Measurements from ENCODE around the gene SLC39A3.

The SLC39A3 gene

GRCh38 chr19:2767688-2768087 lies 27.9 kb upstream of the SLC39A3 start:
- H3K27me3 ChIP-seq (ENCODE audit: insufficient read depth, low read length), result no peaks in the 10 kb centered on the region
- no peak overlapping the region for H3K27ac ChIP-seq (ENCODE audit: low read depth, low read length)
- no peak overlapping the region for H2AFZ ChIP-seq (ENCODE audit: low read length, unreplicated experiment)
- H3K36me3 ChIP-seq (ENCODE audit: insufficient read depth, low read length), result no peaks in the 10 kb centered on the region
- no peaks in the 10 kb centered on the region for H3K4me1 ChIP-seq (ENCODE audit: control insufficient read depth, insufficient read depth, low read length, unreplicated experiment)
- no peak overlapping the region for H3K4me3 ChIP-seq (ENCODE audit: low read depth, low read length)
- peaks cover 37% of the 10 kb centered on the region for H3K79me2 ChIP-seq (ENCODE audit: control insufficient read depth, insufficient read depth, low read length, unreplicated experiment)

DNA sequence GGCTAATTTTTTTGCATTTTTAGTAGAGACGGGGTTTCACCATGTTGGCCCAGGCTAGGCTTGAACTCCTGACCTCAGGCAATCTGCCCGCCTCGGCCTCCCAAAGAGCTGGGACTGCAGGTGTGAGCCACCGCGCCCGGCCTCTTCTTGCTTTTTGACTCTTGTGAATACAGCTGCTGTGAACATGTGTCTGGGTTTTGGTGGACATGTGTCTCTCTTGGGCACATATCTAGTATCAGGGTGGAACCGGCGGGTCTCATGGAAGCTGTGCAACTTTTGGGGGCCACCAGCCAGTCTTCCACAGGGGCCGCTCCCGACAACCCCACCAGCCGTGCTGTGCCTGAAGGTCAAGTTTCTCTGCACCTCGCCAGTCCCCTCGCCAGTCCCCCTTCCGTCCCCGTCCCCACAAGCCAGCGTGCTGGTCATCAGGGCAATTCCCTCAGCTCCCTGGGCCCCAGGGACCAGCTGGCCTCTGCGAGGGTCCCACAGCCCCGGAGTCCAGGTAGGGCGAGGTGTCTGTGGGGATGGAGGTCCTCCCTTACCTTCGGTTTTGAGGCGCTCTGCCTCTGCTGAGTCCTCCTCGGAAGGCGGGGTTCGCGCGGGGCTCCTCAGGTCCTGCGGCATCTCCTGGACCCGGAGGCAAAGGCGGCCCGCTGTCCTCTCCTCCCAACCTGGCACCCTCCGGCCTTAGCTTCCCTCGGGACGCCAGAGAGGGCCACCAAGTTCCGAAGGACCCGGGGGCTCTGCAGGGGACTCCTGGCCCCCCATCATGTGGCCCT lies 27.0 kb upstream of the SLC39A3 start:
- Histone ChIP-seq H3K27ac (ENCODE audit: low read depth, low read length) (no peak overlapping the region), H3K79me2 (ENCODE audit: control insufficient read depth, insufficient read depth, low read length, unreplicated experiment) (peaks cover 28% of the 10 kb centered on the region), H2AFZ (ENCODE audit: low read length, unreplicated experiment) (no peak overlapping the region), H3K4me1 (ENCODE audit: control insufficient read depth, insufficient read depth, low read length, unreplicated experiment) (no peaks in the 10 kb centered on the region), H3K27me3 (ENCODE audit: insufficient read depth, low read length) (no peaks in the 10 kb centered on the region), H3K36me3 (ENCODE audit: insufficient read depth, low read length) (no peaks in the 10 kb centered on the region), H3K4me3 (ENCODE audit: low read depth, low read length) (no peak overlapping the region)

DNA sequence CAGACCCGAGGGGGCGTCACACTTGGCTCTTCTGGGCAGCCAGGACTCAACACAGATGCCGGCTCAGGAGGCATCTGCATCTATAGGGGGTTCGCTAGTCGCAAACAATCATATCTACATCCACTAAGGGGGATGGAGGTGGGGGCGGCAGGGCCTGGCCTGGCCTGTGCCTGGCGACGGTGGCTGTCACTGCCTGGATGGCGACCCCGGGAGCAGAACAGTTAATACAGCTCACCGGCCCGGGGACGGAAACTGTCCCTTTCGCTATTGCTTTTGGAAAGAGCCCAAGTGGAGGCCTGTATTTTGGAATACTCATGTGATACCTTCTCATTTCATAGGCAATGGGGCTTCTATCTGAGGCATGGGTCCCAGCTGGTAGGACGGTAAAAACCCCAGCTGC lies 25.6 kb upstream of the SLC39A3 start:
- Histone ChIP-seq H3K4me3 (ENCODE audit: low read depth, low read length) (no peak overlapping the region), H3K4me1 (ENCODE audit: control insufficient read depth, insufficient read depth, low read length, unreplicated experiment) (no peaks in the 10 kb centered on the region), H3K27ac (ENCODE audit: low read depth, low read length) (no peak overlapping the region), H3K79me2 (ENCODE audit: control insufficient read depth, insufficient read depth, low read length, unreplicated experiment) (peaks cover 16% of the 10 kb centered on the region), H2AFZ (ENCODE audit: low read length, unreplicated experiment) (no peak overlapping the region), H3K27me3 (ENCODE audit: insufficient read depth, low read length) (no peaks in the 10 kb centered on the region), H3K36me3 (ENCODE audit: insufficient read depth, low read length) (no peaks in the 10 kb centered on the region)

DNA sequence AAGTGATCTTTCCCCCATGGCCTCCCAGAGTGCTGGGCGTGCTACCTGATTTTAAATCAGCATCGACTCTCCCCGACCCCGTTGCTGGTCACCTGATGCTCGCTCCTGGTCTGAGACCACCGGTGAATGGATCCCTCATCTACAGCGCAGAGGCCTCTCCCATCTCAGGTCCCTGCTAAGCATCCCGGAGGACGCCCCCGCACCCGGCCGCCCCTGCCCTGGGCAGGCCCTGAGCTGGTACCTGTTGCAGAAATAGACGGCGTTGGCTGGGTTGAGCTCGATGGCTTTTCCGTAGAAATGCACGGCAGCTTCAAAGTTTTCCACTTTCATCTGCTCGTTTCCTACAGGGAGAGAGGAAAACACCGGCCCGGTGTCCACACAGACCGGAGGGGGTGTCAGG lies 25.1 kb upstream of the SLC39A3 start:
- Histone ChIP-seq H3K36me3 (ENCODE audit: insufficient read depth, low read length) (no peaks in the 10 kb centered on the region), H3K4me3 (ENCODE audit: low read depth, low read length) (no peak overlapping the region), H3K27ac (ENCODE audit: low read depth, low read length) (no peak overlapping the region), H3K27me3 (ENCODE audit: insufficient read depth, low read length) (no peaks in the 10 kb centered on the region), H3K79me2 (ENCODE audit: control insufficient read depth, insufficient read depth, low read length, unreplicated experiment) (peaks cover 12% of the 10 kb centered on the region), H3K4me1 (ENCODE audit: control insufficient read depth, insufficient read depth, low read length, unreplicated experiment) (no peaks in the 10 kb centered on the region), H2AFZ (ENCODE audit: low read length, unreplicated experiment) (no peak overlapping the region)

GRCh38 chr19:2763687-2764086 lies 23.9 kb upstream of the SLC39A3 start:
- H3K27ac ChIP-seq (ENCODE audit: low read depth, low read length), result no peak overlapping the region
- H2AFZ ChIP-seq (ENCODE audit: low read length, unreplicated experiment), result no peak overlapping the region
- H3K4me1 ChIP-seq (ENCODE audit: control insufficient read depth, insufficient read depth, low read length, unreplicated experiment), result no peaks in the 10 kb centered on the region
- H3K4me3 ChIP-seq (ENCODE audit: low read depth, low read length), result no peak overlapping the region
- H3K79me2 ChIP-seq (ENCODE audit: control insufficient read depth, insufficient read depth, low read length, unreplicated experiment), result peaks cover 3% of the 10 kb centered on the region
- 0 out of 2 replicates have a peak, but pooled peaks cover under 1% of the 10 kb centered on the region for H3K36me3 ChIP-seq (ENCODE audit: insufficient read depth, low read length)
- H3K27me3 ChIP-seq (ENCODE audit: insufficient read depth, low read length), result no peaks in the 10 kb centered on the region

- no peak overlapping the region for H3K27ac ChIP-seq (ENCODE audit: low read depth, low read length)
- H2AFZ ChIP-seq (ENCODE audit: low read length, unreplicated experiment), result no peak overlapping the region
- H3K27me3 ChIP-seq (ENCODE audit: insufficient read depth, low read length), result no peaks in the 10 kb centered on the region
- H3K4me3 ChIP-seq (ENCODE audit: low read depth, low read length), result no peak overlapping the region
- H3K4me1 ChIP-seq (ENCODE audit: control insufficient read depth, insufficient read depth, low read length, unreplicated experiment), result no peaks in the 10 kb centered on the region
- H3K36me3 ChIP-seq (ENCODE audit: insufficient read depth, low read length), result 0 out of 2 replicates have a peak, but pooled peaks cover 3% of the 10 kb centered on the region
- no peaks in the 10 kb centered on the region for H3K79me2 ChIP-seq (ENCODE audit: control insufficient read depth, insufficient read depth, low read length, unreplicated experiment)
Observed at GRCh38 chr19:2762783-2763496, 23.1 kb upstream of the SLC39A3 start.

- Histone ChIP-seq H3K27me3 (ENCODE audit: insufficient read depth, low read length) (no peaks in the 10 kb centered on the region), H3K4me3 (ENCODE audit: low read depth, low read length) (no peak overlapping the region), H3K79me2 (ENCODE audit: control insufficient read depth, insufficient read depth, low read length, unreplicated experiment) (no peaks in the 10 kb centered on the region), H3K4me1 (ENCODE audit: control insufficient read depth, insufficient read depth, low read length, unreplicated experiment) (no peaks in the 10 kb centered on the region), H3K27ac (ENCODE audit: low read depth, low read length) (no peak overlapping the region), H2AFZ (ENCODE audit: low read length, unreplicated experiment) (no peak overlapping the region), H3K36me3 (ENCODE audit: insufficient read depth, low read length) (0 out of 2 replicates have a peak, but pooled peaks cover 3% of the 10 kb centered on the region)
Observed at GRCh38 chr19:2761876-2762782, 22.3 kb upstream of the SLC39A3 start.

- no peaks in the 10 kb centered on the region for H3K4me1 ChIP-seq (ENCODE audit: control insufficient read depth, insufficient read depth, low read length, unreplicated experiment)
- no peak overlapping the region for H3K27ac ChIP-seq (ENCODE audit: low read depth, low read length)
- H3K79me2 ChIP-seq (ENCODE audit: control insufficient read depth, insufficient read depth, low read length, unreplicated experiment), result no peaks in the 10 kb centered on the region
- no peaks in the 10 kb centered on the region for H3K27me3 ChIP-seq (ENCODE audit: insufficient read depth, low read length)
- no peak overlapping the region for H3K4me3 ChIP-seq (ENCODE audit: low read depth, low read length)
- H3K36me3 ChIP-seq (ENCODE audit: insufficient read depth, low read length), result 0 out of 2 replicates have a peak, but pooled peaks cover 3% of the 10 kb centered on the region
- no peak overlapping the region for H2AFZ ChIP-seq (ENCODE audit: low read length, unreplicated experiment)
Observed at GRCh38 chr19:2761309-2761677, 21.5 kb upstream of the SLC39A3 start.

- H3K4me1 ChIP-seq (ENCODE audit: control insufficient read depth, insufficient read depth, low read length, unreplicated experiment), result no peaks in the 10 kb centered on the region
- no peak overlapping the region for H2AFZ ChIP-seq (ENCODE audit: low read length, unreplicated experiment)
- no peak overlapping the region for H3K4me3 ChIP-seq (ENCODE audit: low read depth, low read length)
- 0 out of 2 replicates have a peak, but pooled peaks cover 3% of the 10 kb centered on the region for H3K36me3 ChIP-seq (ENCODE audit: insufficient read depth, low read length)
- H3K27ac ChIP-seq (ENCODE audit: low read depth, low read length), result no peak overlapping the region
- H3K27me3 ChIP-seq (ENCODE audit: insufficient read depth, low read length), result no peaks in the 10 kb centered on the region
- no peaks in the 10 kb centered on the region for H3K79me2 ChIP-seq (ENCODE audit: control insufficient read depth, insufficient read depth, low read length, unreplicated experiment)
Observed at GRCh38 chr19:2759965-2760364, 20.1 kb upstream of the SLC39A3 start.

- Histone ChIP-seq H3K27ac (ENCODE audit: low read depth, low read length) (no peak overlapping the region), H3K4me3 (ENCODE audit: low read depth, low read length) (no peak overlapping the region), H3K4me1 (ENCODE audit: control insufficient read depth, insufficient read depth, low read length, unreplicated experiment) (no peaks in the 10 kb centered on the region), H3K36me3 (ENCODE audit: insufficient read depth, low read length) (0 out of 2 replicates have a peak, but pooled peaks cover 3% of the 10 kb centered on the region), H2AFZ (ENCODE audit: low read length, unreplicated experiment) (no peak overlapping the region), H3K27me3 (ENCODE audit: insufficient read depth, low read length) (no peaks in the 10 kb centered on the region), H3K79me2 (ENCODE audit: control insufficient read depth, insufficient read depth, low read length, unreplicated experiment) (no peaks in the 10 kb centered on the region)
Observed at GRCh38 chr19:2759362-2759761, 19.5 kb upstream of the SLC39A3 start.
